Measurements from ENCODE around the gene DHX34.

DNA sequence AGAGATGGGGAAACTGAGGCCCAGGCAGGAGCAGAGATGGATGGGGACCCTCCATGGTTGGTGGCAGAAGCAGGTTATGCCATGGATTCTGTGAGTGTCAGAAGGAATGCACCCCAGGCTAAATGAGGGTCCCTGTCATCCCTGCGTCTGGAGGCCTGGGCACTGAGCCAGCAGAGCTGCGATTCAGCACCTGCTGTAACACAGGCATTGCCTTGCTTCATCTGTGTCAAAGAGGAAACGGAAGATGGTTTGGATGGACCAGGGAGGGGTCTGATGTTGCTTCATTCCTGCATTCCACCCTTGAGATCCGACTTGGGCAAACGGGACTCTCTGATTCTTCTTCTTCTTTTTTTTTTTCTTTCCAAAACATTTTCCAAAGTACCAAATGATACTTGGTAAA is 38.3 kb upstream of the DHX34 start:
- TF ChIP-seq, protein P1, sequence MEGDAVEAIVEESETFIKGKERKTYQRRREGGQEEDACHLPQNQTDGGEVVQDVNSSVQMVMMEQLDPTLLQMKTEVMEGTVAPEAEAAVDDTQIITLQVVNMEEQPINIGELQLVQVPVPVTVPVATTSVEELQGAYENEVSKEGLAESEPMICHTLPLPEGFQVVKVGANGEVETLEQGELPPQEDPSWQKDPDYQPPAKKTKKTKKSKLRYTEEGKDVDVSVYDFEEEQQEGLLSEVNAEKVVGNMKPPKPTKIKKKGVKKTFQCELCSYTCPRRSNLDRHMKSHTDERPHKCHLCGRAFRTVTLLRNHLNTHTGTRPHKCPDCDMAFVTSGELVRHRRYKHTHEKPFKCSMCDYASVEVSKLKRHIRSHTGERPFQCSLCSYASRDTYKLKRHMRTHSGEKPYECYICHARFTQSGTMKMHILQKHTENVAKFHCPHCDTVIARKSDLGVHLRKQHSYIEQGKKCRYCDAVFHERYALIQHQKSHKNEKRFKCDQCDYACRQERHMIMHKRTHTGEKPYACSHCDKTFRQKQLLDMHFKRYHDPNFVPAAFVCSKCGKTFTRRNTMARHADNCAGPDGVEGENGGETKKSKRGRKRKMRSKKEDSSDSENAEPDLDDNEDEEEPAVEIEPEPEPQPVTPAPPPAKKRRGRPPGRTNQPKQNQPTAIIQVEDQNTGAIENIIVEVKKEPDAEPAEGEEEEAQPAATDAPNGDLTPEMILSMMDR (IDR thresholded peaks at IDR 0.05; ENCODE audit: low read depth, low read length, poor library complexity, severe bottlenecking), result no peak
- TF ChIP-seq EZH2phosphoT487 (IDR thresholded peaks at IDR 0.05; ENCODE audit: borderline replicate concordance, low read length), result no peak
